Amniotic epithelial cell (primary cell): ENCODE measurements around the gene DXO.
"Not testable (repeated sequence)": the region's sequence is repeated elsewhere in the genome, so short reads cannot be mapped to it uniquely, and the experiment has no call there.

Source experiments
- DNase-seq: peaks from one replicate; pipeline ENCODE4 v3.0.0-alpha.2; 2010; ENCODE audit warnings: low read depth

Gene DXO

DNA sequence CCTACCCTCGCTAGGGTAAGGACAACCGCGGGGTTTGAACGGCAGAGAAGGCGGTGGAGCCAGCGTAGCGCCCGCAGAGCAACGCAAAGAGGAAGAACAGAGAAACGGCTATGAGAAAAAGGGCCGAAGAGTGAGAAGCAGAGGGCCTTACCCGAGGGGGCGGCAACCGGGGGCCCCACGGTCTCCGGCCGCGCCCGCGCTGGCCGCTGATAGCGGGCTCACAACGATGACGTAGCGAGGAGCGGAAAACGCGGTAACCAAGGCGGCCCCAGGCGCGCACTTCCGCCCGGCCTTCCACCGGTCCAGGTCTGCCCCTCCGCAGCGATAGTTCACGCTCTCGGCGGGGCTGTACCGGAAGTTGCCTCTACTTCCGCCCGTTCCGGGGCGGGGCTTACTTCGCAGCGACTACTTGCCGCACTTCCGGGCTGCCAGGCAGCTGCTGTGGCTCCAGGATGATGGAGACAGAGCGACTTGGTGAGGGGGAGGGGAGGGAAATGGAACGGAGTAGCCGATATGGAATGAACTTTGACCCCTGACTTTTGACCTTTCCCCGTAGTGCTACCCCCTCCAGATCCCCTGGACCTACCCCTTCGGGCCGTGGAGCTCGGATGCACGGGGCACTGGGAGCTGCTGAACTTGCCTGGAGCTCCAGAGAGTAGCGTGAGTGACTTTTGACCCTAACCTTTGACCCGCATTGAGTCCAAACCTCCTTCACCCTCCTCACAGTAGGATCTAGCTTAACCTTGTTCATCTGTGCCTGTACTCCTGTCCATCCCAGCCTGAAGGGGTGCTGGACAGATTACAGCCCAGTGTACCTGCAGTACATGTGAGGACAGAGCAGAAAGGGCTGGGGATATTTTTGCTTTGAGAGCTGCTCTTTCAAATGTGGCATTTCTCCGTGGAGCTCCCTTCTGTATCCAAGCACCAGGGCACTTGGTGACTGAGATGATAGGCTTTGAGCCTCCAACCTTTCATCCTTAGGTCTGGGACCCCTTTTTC is 12.9 kb downstream of the DXO start, which contains the start of the genes NELFE and SKIC2:
TSS of gene NELFE (minus strand) at position 231 of the 999 bp plus-strand sequence. CDS start 525 bp downstream, outside the sequence.
TSS of gene SKIC2 (plus strand) at position 435 of the 999 bp plus-strand sequence. CDS start at position 453, 18 bp downstream.
- DNase-seq: peak; percentile 97

- DNase-seq: no peak
These were observed 13.6 kb downstream of the DXO start for GRCh38 chr6:31958412-31958740.

GRCh38 chr6:31956796-31957195 is 15.1 kb downstream of the DXO start:
- DNase-seq: no peak

DNA sequence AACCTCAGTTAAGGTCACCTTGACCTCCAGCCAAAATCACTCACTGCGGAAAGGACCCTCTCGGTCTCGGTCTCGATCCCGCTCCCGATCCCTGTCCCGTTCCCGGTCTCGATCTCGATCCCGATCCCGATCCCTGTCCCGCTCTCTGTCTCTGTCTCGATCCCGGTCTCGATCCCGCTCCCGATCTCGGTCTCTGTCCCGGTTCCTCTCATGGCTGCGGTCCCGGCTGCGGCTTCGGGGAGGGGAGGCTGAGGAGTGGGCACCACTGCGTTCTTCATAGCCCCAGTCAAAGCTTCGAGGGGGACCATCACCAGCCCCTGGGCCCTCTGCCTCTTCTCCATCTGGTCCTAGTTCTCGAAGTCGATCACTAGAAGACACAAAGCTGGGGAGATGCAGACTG is 17.4 kb downstream of the DXO start:
- DNase-seq: no peak

- no peak for DNase-seq
These were observed 19.0 kb downstream of the DXO start for GRCh38 chr6:31952890-31953289.

GRCh38 chr6:31952140-31952805 is 19.7 kb downstream of the DXO start:
- peak; percentile 55 for DNase-seq

- DNase-seq: no peak
These were observed 21.9 kb downstream of the DXO start for GRCh38 chr6:31949926-31950548.

- peak; percentile 23 for DNase-seq
These were observed 23.1 kb downstream of the DXO start for GRCh38 chr6:31948753-31949413.

GRCh38 chr6:31948306-31948705 is 23.6 kb downstream of the DXO start:
- no peak for DNase-seq

GRCh38 chr6:31947864-31948263 is 24.1 kb downstream of the DXO start:
- DNase-seq: no peak

- no peak for DNase-seq
These were observed 24.8 kb downstream of the DXO start for GRCh38 chr6:31947070-31947675.

GRCh38 chr6:31946370-31946885 is 25.5 kb downstream of the DXO start:
- DNase-seq: no peak

- peak; percentile 90 for DNase-seq
These were observed 26.2 kb downstream of the DXO start, which contains the start of gene CFB for GRCh38 chr6:31945507-31946369. CFB (plus strand) TSS chr6:31946095; CDS start chr6:31946222, 127 bp downstream.

DNA sequence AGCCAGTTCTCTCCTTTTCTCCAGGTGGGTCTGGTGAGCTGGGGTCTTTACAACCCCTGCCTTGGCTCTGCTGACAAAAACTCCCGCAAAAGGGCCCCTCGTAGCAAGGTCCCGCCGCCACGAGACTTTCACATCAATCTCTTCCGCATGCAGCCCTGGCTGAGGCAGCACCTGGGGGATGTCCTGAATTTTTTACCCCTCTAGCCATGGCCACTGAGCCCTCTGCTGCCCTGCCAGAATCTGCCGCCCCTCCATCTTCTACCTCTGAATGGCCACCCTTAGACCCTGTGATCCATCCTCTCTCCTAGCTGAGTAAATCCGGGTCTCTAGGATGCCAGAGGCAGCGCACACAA is 26.8 kb downstream of the DXO start:
- no peak for DNase-seq

GRCh38 chr6:31943742-31944141 is 28.2 kb downstream of the DXO start:
- DNase-seq: no peak

DNA sequence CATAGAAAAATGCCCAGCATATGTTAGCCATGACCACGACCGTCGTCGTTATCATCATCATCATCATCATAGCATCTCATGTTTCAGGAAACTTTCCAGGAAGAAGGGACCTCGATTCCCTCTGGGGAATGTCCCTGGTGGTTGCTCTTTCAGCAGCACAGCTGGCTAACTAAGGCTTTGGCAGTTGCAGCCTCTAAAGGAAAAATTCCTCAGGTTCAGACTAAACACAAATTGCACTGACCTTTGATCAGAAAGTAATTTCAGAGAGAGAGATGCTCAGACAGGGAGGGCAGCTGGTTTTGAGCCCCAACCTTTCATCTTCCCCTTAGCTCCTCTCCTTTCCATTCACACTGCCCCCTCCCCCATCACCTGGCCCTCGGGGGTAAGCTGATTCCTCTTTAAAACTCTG is 31.7 kb downstream of the DXO start:
- no peak for DNase-seq

DNA sequence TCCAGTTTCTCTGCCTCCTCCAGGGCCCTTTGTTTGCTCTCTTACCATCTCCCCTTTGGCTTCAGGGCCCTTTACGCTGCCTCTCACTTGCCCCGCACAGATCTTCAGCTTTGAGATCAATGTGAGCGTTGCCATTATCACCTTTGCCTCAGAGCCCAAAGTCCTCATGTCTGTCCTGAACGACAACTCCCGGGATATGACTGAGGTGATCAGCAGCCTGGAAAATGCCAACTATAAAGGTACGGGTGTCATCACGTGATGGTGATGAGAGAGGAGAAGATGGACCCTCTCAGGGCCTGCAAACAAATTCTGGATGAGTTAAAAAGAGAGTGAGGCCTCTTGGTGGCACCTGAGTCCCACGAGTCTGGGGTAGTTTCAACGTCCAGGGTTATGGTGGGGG is 36.1 kb downstream of the DXO start:
- no peak for DNase-seq

DNA sequence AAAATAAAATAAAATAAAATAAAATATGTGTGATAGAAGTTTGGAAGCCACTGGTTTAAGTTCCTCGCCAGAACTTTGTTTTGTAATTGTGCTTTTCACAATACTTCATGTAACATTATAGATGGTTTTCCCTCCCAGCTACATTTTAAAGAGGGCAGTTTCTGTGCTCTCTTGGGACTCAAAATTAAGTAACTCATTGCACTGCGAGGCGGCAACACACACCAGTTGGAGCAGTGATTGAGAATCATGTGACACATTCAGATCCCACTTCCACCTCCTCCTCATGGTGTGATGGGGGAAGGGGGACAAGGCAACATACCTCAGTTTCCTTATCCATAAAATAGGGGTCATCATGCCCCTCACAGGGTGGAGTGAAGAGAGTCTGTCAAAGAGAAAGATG is 36.9 kb downstream of the DXO start:
- DNase-seq: no peak

DNA sequence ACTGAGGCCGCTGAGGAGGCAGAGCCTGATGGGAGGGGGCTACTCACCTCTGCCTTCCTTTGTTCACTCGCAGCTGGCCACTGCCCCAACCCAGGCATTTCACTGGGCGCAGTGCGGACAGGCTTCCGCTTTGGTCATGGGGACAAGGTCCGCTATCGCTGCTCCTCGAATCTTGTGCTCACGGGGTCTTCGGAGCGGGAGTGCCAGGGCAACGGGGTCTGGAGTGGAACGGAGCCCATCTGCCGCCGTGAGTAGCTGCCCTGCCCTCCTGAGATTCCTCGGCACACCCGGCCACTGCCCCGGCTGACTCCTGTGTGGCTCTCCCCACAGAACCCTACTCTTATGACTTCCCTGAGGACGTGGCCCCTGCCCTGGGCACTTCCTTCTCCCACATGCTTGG is 38.4 kb downstream of the DXO start:
- DNase-seq: no peak

- not testable (repeated sequence) for DNase-seq
These were observed 39.8 kb downstream of the DXO start for GRCh38 chr6:31932137-31932536.
